Stimulated activated CD4-positive, alpha-beta T cell treated with anti-CD3 and anti-CD28 coated beads, Interleukin-1b, Interleukin-23, amount 100 ng/mL, for 1 hour (primary cell): ENCODE results near the gene PLRG1.

Experiments
- DNase-seq, 2 donors: peaks; one replicate each; pipeline ENCODE4 v3.0.0-alpha.2; 2020; ENCODE audit warnings: low read depth in 2 of 2

Gene PLRG1

DNA sequence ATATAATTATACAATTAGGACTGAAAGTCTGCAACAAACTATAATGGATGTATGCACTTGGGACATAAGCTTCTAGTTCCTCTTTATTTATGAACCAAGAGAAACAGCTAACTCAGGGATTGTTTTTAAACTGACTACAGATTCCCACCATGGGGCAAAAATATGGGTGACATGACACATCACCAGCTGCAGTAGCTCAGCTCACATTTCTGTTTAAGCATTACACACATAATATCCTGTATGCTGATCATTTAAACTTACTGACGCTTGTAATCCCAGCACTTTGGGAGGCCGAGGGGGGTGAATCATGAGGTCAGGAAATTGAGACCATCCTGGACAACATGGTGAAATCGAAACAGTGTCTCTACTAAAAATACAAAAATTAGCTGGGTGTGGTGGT is 24.1 kb upstream of the PLRG1 start:
- no peak for DNase-seq

DNA sequence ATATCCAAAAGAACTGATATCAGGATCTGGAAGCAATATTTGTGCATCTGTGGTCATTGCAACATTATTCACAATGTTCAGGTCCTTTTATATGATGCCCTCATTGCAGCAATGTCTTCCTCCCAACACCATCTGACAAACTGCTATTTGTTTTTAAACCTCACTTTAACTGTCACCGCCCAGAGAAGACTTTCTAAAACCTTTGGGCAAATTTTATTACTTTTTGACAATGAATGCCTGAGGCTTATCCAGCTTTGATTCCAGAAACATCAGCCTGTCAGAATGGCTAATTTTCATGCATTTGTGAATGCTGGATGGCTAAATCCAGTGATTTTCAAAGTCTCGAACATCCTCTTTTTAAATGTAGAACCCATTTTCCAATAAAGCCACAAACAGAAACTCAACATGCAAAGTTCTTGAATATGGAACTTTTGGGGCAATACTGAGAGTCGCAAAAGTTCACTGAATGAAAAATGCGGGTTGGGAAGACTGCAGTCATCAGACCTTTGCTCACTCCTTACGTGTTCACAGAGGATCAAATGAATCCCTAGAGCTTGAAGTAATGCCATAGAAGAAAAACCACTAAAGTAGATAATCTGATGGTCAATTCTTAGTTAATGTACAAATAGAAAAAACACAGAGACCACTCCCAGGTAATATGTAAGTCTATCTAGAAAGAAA is 23.1 kb upstream of the PLRG1 start:
- DNase-seq = no peak

DNA sequence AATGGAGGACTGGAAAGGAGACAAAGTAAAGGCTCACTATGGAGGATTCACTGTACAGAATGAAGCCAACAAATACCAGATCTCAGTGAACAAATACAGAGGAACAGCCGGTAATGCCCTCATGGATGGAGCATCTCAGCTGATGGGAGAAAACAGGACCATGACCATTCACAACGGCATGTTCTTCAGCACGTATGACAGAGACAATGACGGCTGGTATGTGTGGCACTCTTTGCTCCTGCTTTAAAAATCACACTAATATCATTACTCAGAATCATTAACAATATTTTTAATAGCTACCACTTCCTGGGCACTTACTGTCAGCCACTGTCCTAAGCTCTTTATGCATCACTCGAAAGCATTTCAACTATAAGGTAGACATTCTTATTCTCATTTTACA is 19.4 kb upstream of the PLRG1 start:
- no peak for DNase-seq

GRCh38 chr4:154569028-154569427 is 18.8 kb upstream of the PLRG1 start:
- DNase-seq = no peak

GRCh38 chr4:154566639-154567204 is 16.5 kb upstream of the PLRG1 start:
- no peak for DNase-seq

- no peak for DNase-seq
Measured at GRCh38 chr4:154565704-154566103, 15.5 kb upstream of the PLRG1 start.

GRCh38 chr4:154564311-154564710 is 14.1 kb upstream of the PLRG1 start:
- DNase-seq = no peak

DNA sequence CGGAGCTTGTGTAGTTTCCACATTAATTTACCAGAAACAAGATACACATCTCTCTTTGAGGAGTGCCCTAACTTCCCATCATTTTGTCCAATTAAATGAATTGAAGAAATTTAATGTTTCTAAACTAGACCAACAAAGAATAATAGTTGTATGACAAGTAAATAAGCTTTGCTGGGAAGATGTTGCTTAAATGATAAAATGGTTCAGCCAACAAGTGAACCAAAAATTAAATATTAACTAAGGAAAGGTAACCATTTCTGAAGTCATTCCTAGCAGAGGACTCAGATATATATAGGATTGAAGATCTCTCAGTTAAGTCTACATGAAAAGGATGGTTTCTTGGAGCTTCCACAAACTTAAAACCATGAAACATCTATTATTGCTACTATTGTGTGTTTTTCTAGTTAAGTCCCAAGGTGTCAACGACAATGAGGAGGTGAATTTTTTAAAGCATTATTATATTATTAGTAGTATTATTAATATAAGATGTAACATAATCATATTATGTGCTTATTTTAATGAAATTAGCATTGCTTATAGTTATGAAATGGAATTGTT is 12.6 kb upstream of the PLRG1 start, which contains the start of gene FGB:
Gene FGB, plus strand, starts transcription at position 315 of the 558 bp plus-strand sequence. Its CDS starts 8 bp downstream, at position 323.
- no peak for DNase-seq

DNA sequence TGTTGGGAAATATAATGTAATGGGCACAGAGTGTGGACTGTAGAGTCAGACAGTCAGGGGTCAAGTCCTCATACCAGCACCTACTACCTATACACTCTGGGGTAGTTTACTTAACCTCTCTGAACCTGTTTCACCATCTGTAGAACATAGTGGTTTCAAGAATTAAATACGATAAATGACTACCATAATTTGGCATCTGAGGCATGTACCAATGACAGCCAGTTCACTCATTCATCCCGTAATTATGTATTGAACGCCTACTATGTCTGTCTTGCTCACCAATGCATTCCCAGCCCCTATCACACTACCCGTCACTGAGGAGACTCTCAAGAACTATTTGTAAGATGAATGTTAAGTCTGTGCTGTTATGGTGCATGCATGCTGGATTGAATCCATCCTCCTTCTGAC is 10.6 kb upstream of the PLRG1 start:
- DNase-seq = no peak

DNA sequence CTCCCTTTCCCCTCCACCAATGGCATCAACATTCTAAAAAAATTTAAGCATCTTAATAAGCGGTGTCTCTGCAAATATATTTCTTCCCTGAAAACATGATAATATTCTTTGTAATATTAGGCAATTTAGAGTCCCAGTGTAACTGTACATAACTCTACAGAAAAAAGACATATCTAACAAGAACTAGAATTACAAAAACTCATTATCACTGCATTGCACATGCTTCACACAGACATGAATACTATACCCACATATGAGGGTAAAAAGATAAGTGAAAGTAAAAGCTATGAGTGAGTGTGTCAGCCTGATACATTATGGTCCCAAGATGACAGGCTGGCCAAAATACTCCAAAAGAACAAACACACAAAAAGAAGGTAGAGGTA is 10.2 kb upstream of the PLRG1 start:
- no peak for DNase-seq

- no peak for DNase-seq
Measured at GRCh38 chr4:154559494-154560418, 9.6 kb upstream of the PLRG1 start.

DNA sequence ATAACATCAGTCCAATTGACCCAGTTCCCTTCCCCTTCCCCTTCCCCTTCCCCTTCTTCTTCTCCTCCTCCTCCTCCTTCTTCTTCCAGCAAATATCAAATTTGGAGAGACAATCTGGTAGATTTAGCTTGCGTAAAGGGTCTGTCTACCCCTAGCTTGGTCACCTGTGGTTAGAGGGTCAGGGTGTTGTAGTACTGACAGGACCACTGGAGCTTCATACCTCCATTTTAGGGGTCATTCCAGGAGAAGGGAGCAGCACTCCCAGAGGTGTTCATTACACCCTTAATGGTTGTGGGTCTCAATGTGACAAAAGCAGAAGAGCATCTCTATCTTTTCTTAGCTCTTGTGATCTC is 8.9 kb upstream of the PLRG1 start:
- DNase-seq = no peak

DNA sequence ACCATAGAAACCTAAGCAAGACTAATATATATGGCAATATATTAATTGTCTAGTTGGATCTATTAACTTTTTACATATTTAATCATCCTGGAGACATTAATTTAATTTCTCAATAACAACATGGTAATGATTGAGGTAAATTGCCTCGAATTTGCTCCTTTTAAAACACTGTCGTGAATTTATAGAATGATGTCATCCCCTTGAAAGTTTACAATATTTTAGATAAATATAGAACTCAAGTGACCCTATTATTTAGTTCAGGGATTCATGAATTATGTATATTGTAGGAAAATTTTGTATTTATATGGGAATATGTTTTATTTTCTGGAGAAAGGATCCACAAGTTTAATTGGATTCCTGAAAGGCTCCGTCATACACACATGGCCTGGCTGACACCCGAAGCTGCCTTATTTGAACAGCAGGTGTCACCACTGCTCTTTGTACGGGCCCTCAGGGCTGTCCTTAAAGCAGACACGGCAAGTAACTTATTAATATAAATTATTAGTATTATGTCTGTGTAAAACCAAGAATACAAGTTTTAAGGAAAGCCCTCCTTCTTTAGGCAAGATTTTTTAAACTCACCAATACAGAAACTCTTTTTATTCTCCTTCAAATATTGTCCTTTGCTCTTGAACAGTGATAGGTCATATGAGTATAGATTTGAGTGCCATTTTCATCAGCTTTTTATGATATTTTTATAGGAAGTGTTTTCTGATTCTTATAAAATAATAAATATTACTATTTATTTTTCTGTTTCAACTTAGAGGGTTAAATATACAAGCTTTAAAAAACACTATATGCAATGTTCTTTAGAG is 1.9 kb upstream of the PLRG1 start:
- DNase-seq = peak; percentile 34 to 38

- no peak for DNase-seq
Measured at GRCh38 chr4:154545689-154546088, 4.5 kb downstream of the PLRG1 start.

DNA sequence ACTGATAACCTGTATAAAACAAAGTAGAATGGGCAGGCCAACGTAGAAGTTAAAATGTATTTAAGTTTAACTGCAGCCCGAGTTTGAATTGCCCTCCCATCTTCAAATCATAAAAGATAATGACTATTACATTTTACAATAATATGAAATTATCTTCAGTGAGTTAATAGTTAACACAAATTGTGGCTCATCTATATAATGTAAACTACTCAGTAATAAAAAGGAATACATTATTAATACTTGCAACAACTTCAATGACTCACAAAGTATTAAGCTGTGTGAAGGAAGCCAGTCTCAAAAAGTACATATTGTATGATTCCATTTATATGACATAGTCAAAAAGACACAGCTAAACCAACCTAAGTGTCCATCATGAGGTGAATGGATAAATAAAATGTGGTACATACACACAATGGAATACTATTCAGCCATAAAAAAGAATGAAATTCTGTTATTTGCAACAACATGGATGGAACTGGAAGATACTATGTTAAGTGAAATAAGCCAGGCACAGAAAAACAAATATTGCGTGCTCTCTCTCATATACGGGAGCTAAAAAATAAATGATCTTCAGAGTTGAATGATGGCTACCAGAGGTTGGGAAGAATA is 7.8 kb downstream of the PLRG1 start:
- DNase-seq = no peak

DNA sequence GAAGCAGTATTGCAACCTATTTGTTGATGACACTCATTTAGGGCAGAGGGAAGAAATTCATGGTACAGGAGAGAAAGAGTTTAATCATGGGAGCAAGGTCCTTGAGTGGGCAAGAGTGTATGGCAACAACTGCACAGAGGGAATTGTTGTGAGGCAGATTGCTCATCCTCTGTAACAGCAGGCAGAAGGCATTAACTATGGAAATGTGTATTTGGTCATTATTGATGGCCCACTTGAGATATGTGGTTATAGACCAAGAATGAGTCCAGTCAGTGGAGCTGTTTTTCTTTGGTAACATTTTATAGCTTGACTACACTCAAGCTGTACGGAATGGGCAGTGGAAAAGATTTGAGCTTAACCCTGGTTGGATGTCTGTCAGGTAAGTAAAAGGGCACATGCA is 15.9 kb downstream of the PLRG1 start:
- no peak for DNase-seq

DNA sequence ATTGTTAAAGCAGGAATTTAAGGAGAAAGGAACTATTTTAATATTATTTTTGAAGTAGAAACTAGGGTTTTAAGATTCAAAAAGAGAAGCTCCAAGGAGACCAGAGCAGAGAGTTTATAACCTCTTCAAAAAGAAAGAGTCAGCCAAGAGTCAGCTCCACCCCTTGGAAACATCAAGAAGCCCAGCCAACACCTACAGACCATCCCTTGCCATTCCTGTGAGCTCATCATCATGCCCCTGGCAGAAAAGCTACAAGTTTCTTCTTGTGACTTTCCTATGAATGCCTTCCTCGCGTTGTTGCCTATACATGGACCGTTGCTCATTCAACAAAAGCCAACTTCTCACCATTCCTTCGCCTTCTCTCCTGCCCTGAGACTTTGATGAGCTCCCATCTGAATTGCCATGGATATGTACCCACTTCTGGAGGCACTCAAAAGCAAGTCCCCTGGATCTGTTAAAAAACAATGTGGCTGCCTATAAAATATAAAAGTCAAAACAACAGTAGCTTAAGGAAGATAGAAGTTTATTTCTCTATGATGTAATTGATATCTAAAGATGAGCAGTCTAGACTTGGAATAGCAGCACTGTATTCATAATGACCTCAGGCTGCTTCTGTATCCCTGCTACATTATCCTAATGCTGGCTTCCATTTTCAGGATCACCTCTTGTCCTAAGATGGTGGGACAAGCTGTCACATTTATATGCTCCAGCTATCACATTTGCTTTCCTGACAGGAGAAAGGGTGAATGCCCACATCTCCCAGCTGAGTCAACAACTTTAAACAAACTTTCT is 20.3 kb downstream of the PLRG1 start:
- DNase-seq = no peak

DNA sequence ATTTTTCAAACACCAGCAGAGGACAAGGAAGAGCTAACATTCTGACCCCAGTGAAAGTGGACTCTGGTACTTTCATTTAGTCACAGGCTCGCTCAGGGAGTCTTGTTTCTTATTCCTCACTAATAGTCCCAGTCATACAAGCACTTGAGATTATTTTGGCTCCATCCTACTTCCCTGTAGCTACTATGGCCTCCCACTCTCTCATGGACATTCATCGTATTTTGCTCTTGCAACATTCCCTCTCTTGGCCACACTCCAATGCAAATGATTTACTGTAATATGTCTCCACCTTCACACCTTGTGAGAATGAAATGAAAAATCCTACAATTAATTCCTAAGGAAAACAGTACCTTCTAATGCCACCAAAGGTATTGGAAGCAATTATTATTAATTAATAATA is 21.3 kb downstream of the PLRG1 start:
- no peak for DNase-seq

DNA sequence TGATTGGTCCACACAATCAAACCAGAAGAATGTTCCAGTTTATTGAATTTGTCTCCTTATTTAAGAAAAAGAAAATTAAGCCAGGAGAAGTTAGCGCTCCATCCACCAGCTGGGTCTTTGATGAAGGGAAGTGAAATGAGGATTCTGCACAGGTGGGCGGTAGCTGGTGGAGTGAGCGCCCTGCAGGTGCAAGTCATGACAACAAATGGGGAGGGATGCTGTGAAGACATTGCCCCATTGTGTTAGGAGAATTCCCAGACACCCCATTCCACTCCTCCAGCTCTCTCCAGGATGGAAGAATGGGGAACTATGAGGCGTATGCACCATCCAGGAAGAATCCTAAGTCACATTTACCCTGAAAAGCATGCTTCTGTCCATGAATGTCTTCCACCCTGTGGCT is 22.9 kb downstream of the PLRG1 start:
- no peak for DNase-seq

DNA sequence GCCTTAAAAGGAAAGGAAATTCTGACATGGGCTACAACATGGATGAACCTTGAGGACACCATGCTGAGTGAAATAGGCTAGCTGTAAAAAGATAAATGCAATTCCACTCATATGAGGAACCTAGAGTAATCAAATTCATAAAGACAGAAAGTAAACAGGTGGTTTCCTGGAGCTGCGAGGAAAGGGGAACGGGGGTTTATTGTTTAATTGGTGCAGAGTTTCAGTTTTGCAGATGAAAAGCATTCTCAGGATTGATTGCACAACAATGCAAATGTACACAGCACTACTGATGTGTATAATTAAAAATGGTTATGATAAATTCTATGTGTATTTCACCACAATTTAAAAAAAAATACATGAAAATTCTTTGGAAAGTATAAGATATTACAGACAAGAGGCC is 24.0 kb downstream of the PLRG1 start:
- DNase-seq = no peak
